ENCODE measurements around the gene ARHGEF40.

ARHGEF40 gene

GRCh38 chr14:21089877-21090193 lies 19.7 kb downstream of the ARHGEF40 start:
- no peak for TF ChIP-seq TAF1 (IDR thresholded peaks at IDR 0.05; ENCODE audit: borderline replicate concordance, low read depth, low read length)
- no peak for TF ChIP-seq POLR2A (IDR thresholded peaks at IDR 0.05; ENCODE audit: low read depth, low read length)
- no peak for TF ChIP-seq POLR2AphosphoS5 (IDR thresholded peaks at IDR 0.05; ENCODE audit: low read depth, low read length)

GRCh38 chr14:21090194-21090939 lies 20.3 kb downstream of the ARHGEF40 start:
- no peak for DNase-seq (ENCODE audit: insufficient read length)
- no peak for TF ChIP-seq TAF1 (IDR thresholded peaks at IDR 0.05; ENCODE audit: borderline replicate concordance, low read depth, low read length)
- TF ChIP-seq POLR2AphosphoS5 (IDR thresholded peaks at IDR 0.05; ENCODE audit: low read depth, low read length): no peak
- no peak for TF ChIP-seq POLR2A (IDR thresholded peaks at IDR 0.05; ENCODE audit: low read depth, low read length)
- no peak for FAIRE-seq

More at GRCh38 chr14:21089877-21090193, 19.7 kb downstream of the ARHGEF40 start:
- DNase-seq (ENCODE audit: insufficient read length) (no peak), FAIRE-seq (no peak)

GRCh38 chr14:21090940-21091663 lies 21.0 kb downstream of the ARHGEF40 start:
- TF ChIP-seq TAF1 (IDR thresholded peaks at IDR 0.05; ENCODE audit: borderline replicate concordance, low read depth, low read length) (no peak), POLR2A (IDR thresholded peaks at IDR 0.05; ENCODE audit: low read depth, low read length) (no peak)
- FAIRE-seq (no peak), DNase-seq (ENCODE audit: insufficient read length) (no peak)

- TF ChIP-seq TAF1 (IDR thresholded peaks at IDR 0.05; ENCODE audit: borderline replicate concordance, low read depth, low read length) (no peak), POLR2A (IDR thresholded peaks at IDR 0.05; ENCODE audit: low read depth, low read length) (no peak), POLR2AphosphoS5 (IDR thresholded peaks at IDR 0.05; ENCODE audit: low read depth, low read length) (no peak)
- FAIRE-seq (no peak), DNase-seq (ENCODE audit: insufficient read length) (no peak)
Measured at GRCh38 chr14:21091821-21092272, 21.7 kb downstream of the ARHGEF40 start.

GRCh38 chr14:21092273-21093011 lies 22.3 kb downstream of the ARHGEF40 start:
- peak; percentile 92 for FAIRE-seq
- TF ChIP-seq TAF1 (IDR thresholded peaks at IDR 0.05; ENCODE audit: borderline replicate concordance, low read depth, low read length) (no peak), POLR2A (IDR thresholded peaks at IDR 0.05; ENCODE audit: low read depth, low read length) (no peak), POLR2AphosphoS5 (IDR thresholded peaks at IDR 0.05; ENCODE audit: low read depth, low read length) (no peak)
- DNase-seq (ENCODE audit: insufficient read length): peak; percentile 96

- DNase-seq (ENCODE audit: insufficient read length): no peak
- no peak for TF ChIP-seq TAF1 (IDR thresholded peaks at IDR 0.05; ENCODE audit: borderline replicate concordance, low read depth, low read length)
- no peak for TF ChIP-seq POLR2A (IDR thresholded peaks at IDR 0.05; ENCODE audit: low read depth, low read length)
- TF ChIP-seq POLR2AphosphoS5 (IDR thresholded peaks at IDR 0.05; ENCODE audit: low read depth, low read length): no peak
- FAIRE-seq: no peak
Measured at GRCh38 chr14:21093018-21093417, 22.9 kb downstream of the ARHGEF40 start.

GRCh38 chr14:21093769-21094681 lies 23.9 kb downstream of the ARHGEF40 start:
- FAIRE-seq: no peak
- no peak for DNase-seq (ENCODE audit: insufficient read length)

GRCh38 chr14:21095430-21096205 lies 25.5 kb downstream of the ARHGEF40 start:
- DNase-seq (ENCODE audit: insufficient read length) (no peak), FAIRE-seq (no peak)
- TF ChIP-seq TAF1 (IDR thresholded peaks at IDR 0.05; ENCODE audit: borderline replicate concordance, low read depth, low read length) (no peak), POLR2AphosphoS5 (IDR thresholded peaks at IDR 0.05; ENCODE audit: low read depth, low read length) (no peak), POLR2A (IDR thresholded peaks at IDR 0.05; ENCODE audit: low read depth, low read length) (no peak)

More at GRCh38 chr14:21093769-21094681, 23.9 kb downstream of the ARHGEF40 start:
- TF ChIP-seq POLR2A (IDR thresholded peaks at IDR 0.05; ENCODE audit: low read depth, low read length) (no peak), POLR2AphosphoS5 (IDR thresholded peaks at IDR 0.05; ENCODE audit: low read depth, low read length) (no peak), TAF1 (IDR thresholded peaks at IDR 0.05; ENCODE audit: borderline replicate concordance, low read depth, low read length) (no peak)

GRCh38 chr14:21096438-21096837 lies 26.3 kb downstream of the ARHGEF40 start:
- FAIRE-seq (no peak), DNase-seq (ENCODE audit: insufficient read length) (no peak)
- TF ChIP-seq TAF1 (IDR thresholded peaks at IDR 0.05; ENCODE audit: borderline replicate concordance, low read depth, low read length): no peak
- TF ChIP-seq POLR2A (IDR thresholded peaks at IDR 0.05; ENCODE audit: low read depth, low read length): no peak
- no peak for TF ChIP-seq POLR2AphosphoS5 (IDR thresholded peaks at IDR 0.05; ENCODE audit: low read depth, low read length)

All from GM12892 (cell line).